NCI-H446 (cell line): Measurements from ENCODE around the gene FBP1.
"Not testable (repeated sequence)": the region's sequence is repeated elsewhere in the genome, so short reads cannot be mapped to it uniquely, and the experiment has no call there.

ENCODE experiments used
- DNase-seq, 2 experiments: peaks; one replicate each; lab custom pipeline; 2025; lab: John Stamatoyannopoulos, UW

Gene FBP1

DNA sequence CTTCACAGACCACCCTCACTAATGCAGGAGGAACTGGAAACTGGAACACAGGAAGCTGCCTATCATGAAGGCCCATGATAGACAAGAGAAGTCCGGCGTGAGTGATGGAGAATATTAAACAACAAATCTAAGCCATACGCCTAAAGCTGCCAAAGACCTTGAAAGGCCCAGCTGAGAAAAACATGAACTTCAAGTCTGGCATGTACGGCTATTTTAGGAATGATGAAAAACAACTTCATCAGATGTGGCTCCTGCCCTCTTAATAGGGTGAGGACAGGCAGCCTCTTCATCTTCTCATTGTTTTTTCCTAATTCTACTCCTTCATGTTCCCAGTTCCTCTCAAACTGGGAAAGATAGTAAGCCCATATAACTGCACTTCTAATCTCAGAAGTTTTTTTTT lies 20.3 kb downstream of the FBP1 start:
- no peak for DNase-seq

GRCh38 chr9:94613003-94613402 lies 26.3 kb downstream of the FBP1 start:
- DNase-seq: no peak

- DNase-seq: no peak
These were observed 27.2 kb downstream of the FBP1 start for GRCh38 chr9:94612071-94612470.

DNA sequence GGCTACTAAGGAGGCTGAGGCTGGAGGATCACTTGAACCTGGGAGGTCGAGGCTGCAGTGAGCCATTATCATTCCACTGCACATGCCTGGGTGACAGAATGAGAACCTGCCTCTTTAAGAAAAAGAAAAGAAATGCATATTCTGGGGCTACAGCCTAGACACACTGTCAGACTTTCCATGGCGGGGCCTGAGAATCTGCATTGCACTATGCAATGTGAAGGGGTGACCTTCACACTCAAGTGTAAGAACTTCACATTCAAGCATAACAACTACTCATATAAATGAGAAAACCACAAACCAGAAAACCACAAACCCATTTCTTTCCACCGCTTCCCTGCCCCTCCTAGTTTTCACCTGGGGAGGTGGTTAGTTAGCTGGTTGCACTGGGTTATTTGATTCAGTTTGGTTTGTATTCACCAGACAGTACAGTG lies 27.7 kb downstream of the FBP1 start:
- DNase-seq: no peak

- DNase-seq: no peak
These were observed 29.1 kb downstream of the FBP1 start for GRCh38 chr9:94610181-94610606.

DNA sequence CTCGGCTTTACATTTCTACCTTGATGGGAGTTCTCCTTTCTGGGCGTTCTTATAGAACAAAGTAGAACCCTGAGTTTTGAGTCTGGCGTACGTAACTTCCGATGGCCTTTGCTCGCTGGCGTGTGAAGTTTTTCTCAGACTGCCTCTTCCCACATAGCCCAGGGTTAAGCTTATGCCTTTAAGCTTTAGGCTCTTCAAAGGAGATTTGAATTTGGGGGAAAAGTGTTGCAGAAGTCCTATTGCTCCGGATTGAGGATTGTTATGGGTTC lies 32.0 kb downstream of the FBP1 start:
- DNase-seq: no peak

DNA sequence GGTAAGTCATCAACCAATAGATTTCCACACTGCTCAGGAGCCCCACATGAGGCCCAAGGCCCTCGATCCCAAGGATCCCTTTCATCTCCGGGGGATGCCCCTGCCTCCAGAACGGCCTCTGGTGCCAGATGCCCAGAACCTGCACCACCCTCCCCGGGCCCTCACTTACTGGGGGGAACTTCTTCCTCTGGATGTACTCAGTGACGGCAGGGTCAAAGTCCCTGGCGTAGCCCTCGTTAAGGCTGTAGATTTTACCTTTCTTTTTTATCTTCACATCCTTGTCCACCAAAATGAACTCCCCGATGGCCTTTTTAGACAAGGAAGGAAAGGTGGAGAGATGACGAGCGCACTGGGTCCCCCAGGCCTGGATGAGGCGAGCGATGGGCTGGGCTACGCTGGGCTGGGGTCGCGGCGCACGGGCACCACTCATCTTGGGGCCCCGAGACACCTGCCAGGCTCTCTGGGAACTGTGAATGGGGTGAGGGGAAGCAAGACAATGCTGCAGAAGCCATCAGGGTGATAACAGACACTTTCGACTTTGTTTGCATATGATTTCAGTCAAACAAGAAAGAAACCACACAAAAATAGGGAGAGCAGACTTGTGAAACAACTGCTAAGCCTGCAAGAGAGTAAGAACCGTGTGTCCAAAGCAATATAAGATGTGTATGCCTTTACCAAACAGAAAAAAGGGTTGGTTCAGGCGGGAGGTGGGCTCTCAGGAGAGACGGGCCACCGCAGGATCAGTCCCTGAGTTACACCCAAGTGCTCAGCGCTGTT lies 32.5 kb downstream of the FBP1 start:
- no peak for DNase-seq

DNA sequence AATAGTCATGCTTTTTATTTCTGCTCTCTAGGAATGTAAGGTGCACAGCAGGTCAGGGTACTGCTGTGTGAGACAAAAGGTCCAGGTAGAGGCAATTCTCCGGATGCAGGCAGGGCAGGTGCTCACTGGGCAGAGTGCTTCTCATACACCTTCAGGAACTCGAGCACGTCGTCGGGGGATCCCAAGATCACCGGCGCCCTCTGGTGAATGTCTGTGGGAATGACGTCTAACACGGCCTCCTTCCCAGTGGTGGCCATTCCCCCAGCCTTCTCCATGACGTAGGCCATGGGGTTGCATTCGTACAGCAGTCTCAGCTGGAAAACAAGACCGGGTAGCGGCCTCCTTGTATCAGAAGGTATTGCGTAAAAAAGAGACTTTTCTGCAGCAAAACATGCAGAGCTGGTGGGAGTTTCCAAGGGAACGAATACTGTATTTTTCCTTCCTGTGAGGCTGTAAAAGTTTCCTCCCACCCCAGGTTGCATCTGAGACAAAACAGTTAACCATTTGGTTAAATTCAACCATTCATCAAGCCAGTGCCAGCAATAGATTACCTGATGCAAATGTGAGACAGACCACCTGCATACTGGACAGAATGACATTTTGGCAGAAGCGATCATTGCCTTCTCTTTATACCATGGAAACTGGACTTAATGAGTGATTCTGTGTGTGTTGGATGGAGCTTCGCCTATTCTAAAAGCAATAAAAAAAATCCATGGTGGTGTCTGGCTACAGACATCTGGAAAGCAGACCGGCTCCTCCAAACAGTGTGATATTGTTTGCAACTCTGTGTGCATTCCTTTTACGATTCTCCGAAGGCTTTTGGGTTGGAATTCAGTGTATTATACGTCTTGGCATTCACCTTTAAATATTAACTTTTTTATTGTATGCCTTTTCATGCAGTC lies 35.8 kb downstream of the FBP1 start:
- DNase-seq: no peak

- DNase-seq: no peak
These were observed 36.7 kb downstream of the FBP1 start for GRCh38 chr9:94602666-94603065.

GRCh38 chr9:94600715-94601114 lies 38.6 kb downstream of the FBP1 start:
- no peak for DNase-seq

- no peak for DNase-seq
These were observed 39.1 kb downstream of the FBP1 start for GRCh38 chr9:94600258-94600657.

- no peak for DNase-seq
These were observed 40.2 kb downstream of the FBP1 start for GRCh38 chr9:94599102-94599501.

DNA sequence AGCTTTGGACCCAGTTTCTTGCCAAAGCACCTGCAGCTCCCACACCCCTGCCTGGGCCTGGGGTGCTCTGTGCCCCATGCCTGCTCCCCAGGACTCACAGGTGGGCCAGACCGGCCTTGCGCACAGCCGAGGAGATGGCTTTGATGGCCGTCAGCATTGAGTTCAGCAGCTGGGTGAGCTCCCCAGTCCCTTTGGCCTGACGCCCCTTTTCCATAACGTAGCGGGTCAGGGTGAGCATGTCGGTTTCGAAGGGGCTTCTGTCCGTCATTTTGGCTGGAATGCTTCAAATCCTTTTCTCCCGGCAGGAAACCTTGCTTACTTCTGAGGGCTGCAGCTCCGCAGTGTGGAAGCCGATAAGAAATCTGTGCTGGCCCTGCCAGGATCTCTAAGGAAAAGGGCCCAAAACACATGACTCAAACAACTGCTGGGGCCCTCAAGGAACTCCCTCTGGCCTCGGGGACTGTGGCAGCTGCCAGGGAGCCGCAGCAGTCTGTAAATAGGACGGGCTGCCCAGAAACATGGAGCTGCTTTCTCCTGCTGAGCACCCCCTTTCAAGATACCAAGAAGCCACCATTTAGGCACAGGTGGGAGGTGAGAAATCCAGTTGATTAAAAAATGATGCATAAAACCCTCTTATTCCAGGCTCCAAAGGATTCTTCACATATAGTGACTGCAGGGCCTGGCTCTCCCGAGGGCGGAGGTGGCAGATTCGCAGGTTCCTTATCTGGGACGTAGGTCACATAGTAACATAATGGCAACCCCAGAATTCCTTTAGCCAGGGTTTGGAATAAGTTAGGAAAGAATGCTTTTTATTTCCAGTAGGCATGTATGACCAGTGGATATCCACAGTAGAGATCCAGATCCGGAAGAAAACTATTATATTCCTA lies 45.6 kb downstream of the FBP1 start, which contains the start of gene FBP2:
Gene FBP2, minus strand, starts transcription at position 366 of the 887 bp plus-strand sequence. Its CDS starts 98 bp downstream, at position 268.
- DNase-seq: no peak

- not testable (repeated sequence) for DNase-seq
These were observed 46.6 kb downstream of the FBP1 start for GRCh38 chr9:94592683-94593082.

GRCh38 chr9:94591876-94592275 lies 47.4 kb downstream of the FBP1 start:
- no peak for DNase-seq

GRCh38 chr9:94591046-94591545 lies 48.2 kb downstream of the FBP1 start:
- DNase-seq: not testable (repeated sequence)

DNA sequence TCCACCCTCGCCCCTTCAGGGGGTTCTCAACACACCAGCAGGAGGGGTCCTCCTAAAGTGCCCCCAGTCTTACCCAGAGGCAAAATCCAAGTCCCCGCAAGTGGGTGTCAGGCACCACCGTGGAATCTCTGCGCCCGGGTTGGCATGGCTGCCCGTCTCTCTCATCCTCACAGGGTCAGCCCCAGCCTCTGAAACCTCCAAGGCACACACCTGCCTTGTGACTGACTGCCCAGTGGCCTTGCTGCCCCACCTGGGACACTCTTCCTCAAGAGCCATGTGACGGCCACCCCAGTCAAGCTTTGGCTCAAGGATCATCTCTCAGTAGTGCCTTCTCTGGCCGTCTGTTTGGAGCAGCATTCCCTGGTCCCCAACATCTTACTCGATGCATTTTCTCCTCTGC lies 50.6 kb downstream of the FBP1 start:
- no peak for DNase-seq

- no peak for DNase-seq
These were observed 52.5 kb downstream of the FBP1 start for GRCh38 chr9:94586814-94587213.

DNA sequence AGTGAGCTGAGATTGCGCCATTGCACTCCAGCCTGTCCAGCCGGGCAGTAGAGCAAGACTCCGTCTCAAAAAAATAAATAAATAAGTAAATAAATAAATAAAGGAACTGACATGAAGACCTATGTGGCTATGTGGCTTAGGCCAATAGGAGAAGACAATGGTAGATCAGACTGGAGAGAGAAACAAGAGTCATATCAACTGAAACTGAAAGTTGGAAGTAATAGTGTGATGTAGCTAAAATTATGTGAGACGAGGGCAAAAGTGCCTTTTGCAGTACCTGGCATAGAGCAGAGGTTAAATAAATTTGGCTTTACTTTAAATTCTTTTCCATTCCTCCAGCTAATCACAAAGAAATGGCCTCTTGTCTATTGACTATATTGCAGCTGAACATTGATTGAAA lies 53.0 kb downstream of the FBP1 start:
- no peak for DNase-seq

DNA sequence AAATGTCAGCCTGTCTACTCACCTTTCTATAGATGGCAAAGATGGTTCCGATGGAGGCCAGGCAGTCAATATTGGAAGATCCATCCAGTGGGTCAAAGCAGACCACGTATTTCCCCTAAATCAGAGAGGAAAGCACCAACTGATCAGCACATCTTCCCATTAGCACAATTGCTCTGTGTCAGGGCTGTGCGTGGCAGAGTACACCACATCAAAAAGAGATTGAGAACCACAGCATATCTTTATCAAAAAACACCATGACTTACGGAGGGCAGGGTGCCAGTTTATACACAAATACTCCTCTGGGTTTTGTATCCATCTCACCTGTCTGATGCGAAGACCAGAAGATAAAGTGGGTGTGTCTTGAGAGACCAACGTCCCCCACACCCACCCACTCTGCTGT lies 54.8 kb downstream of the FBP1 start:
- DNase-seq: no peak

DNA sequence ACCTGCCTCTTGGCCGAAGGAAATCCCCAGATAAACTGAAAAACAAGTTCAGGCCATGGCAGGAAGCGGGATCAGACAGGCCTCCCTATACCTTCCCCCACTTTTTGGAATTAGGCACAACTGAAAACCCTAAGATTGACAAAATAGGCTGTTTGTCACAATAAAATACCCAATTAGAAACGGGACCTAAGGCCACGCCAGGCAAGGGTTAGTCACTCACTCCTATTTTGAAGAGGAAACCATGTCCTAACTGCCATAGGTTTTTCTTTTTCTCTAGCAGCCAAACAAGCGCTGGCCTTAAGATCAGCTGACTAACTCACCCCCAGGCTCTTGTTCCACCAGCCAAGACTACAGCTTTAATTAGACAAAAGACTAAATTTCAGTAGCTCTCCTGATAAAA lies 57.6 kb downstream of the FBP1 start:
- no peak for DNase-seq

GRCh38 chr9:94577571-94577970 lies 61.7 kb downstream of the FBP1 start:
- DNase-seq: no peak
